GM23338 (cell line): ENCODE results near the gene SLC8B1.

Experiments
- CREB1 ChIP-seq: fragments of 250-450 bp; sonication (Bioruptor Pico); IDR thresholded peaks from 2 replicates; pipeline ENCODE4 v1.5.0; 2020; ENCODE audit warnings: low read depth, mild to moderate bottlenecking, moderate library complexity
- CTCF ChIP-seq, 2 experiments: fragments of 200-600 bp in 1 of 2; sonication (generic) in 1 of 2; conservative IDR thresholded peaks; 2 replicates each; pipeline versions ENCODE4 v1.5.1 to v1.6.1; 2016 to 2017; ENCODE audit warnings: antibody characterized with exemption in 2 of 2, low read depth in 2 of 2, mild to moderate bottlenecking in 2 of 2, moderate library complexity in 1 of 2
- ETS1 ChIP-seq: IDR thresholded peaks from 2 replicates; pipeline ENCODE4 v1.6.1; 2016; ENCODE audit warnings: antibody characterized with exemption
- EZH2 ChIP-seq: fragments of 200-600 bp; sonication (generic); IDR thresholded peaks from one replicate; pipeline ENCODE4 v1.8.0; 2017; ENCODE audit warnings: antibody characterized with exemption, mild to moderate bottlenecking, low read depth; ENCODE audit not compliant: unreplicated experiment
- EZH2phosphoT487 ChIP-seq: fragments of 200-600 bp; sonication (generic); IDR thresholded peaks from one replicate; pipeline ENCODE4 v1.8.1; 2018; ENCODE audit warnings: antibody characterized with exemption; ENCODE audit not compliant: unreplicated experiment
- JUNB ChIP-seq: IDR thresholded peaks from one replicate; pipeline ENCODE4 v1.6.1; 2016; ENCODE audit warnings: antibody characterized with exemption; ENCODE audit not compliant: unreplicated experiment
- NANOG ChIP-seq: IDR thresholded peaks from 2 replicates; pipeline ENCODE4 v1.6.1; 2016; ENCODE audit warnings: antibody characterized with exemption, borderline replicate concordance
- POLR2AphosphoS5 ChIP-seq: IDR thresholded peaks from 2 replicates; pipeline ENCODE4 v1.6.1; 2016; ENCODE audit warnings: antibody characterized with exemption, low read depth
- REST ChIP-seq: IDR thresholded peaks from one replicate; pipeline ENCODE4 v1.6.1; 2018; ENCODE audit warnings: antibody characterized with exemption; ENCODE audit not compliant: unreplicated experiment
- STAT1 ChIP-seq: IDR thresholded peaks from one replicate; pipeline ENCODE4 v1.6.1; 2016; ENCODE audit warnings: antibody characterized with exemption; ENCODE audit not compliant: unreplicated experiment
- ZNF114 ChIP-seq: fragments of 250-450 bp; sonication (Bioruptor Pico); IDR thresholded peaks from 2 replicates; pipeline ENCODE4 v1.5.0; 2020; ENCODE audit warnings: mild to moderate bottlenecking, moderate library complexity
- ZNF331 ChIP-seq: fragments of 250-450 bp; sonication (Bioruptor Pico); IDR thresholded peaks from 2 replicates; pipeline ENCODE4 v1.5.0; 2020; ENCODE audit warnings: low read depth, mild to moderate bottlenecking, moderate library complexity
- ZNF462 ChIP-seq: fragments of 250-450 bp; sonication (Bioruptor Pico); IDR thresholded peaks from 2 replicates; pipeline ENCODE4 v1.5.0; 2020; ENCODE audit warnings: mild to moderate bottlenecking, moderate library complexity

GRCh38 chr12:113329022-113329790 lies 5.7 kb downstream of the SLC8B1 start:
- no peak for TF ChIP-seq CTCF (conservative IDR thresholded peaks at IDR 0.05; ENCODE audit: low read depth in 2 of 2)
- no peak for TF ChIP-seq STAT1
- TF ChIP-seq CREB1: no peak
- no peak for TF ChIP-seq EZH2
- TF ChIP-seq POLR2AphosphoS5: no peak
- TF ChIP-seq JUNB: no peak
- TF ChIP-seq EZH2phosphoT487: no peak
- TF ChIP-seq REST: no peak
- no peak for TF ChIP-seq ZNF462 (CRISPR knock-in tag)
- no peak for TF ChIP-seq ETS1
- no peak for TF ChIP-seq ZNF114 (CRISPR knock-in tag)
- TF ChIP-seq ZNF331 (CRISPR knock-in tag): no peak
- TF ChIP-seq NANOG: no peak
